GM12891 (cell line): ENCODE results near the gene CNOT11.

Source experiments
- PAX5 ChIP-seq: IDR thresholded peaks from 2 replicates; pipeline ENCODE4 v1.6.1; 2011; ENCODE audit warnings: low read length, moderate library complexity, mild to moderate bottlenecking; ENCODE audit not compliant: insufficient read depth, severe bottlenecking
- POLR2A ChIP-seq: IDR thresholded peaks from 2 replicates; pipeline ENCODE4 v1.6.1; 2011; ENCODE audit warnings: low read depth, low read length, control low read depth
- POLR2AphosphoS5 ChIP-seq: IDR thresholded peaks from 2 replicates; pipeline ENCODE4 v1.6.1; 2011; ENCODE audit warnings: low read depth, low read length, control low read depth
- SPI1 ChIP-seq: IDR thresholded peaks from 2 replicates; pipeline ENCODE4 v1.6.1; 2011; ENCODE audit warnings: low read depth, low read length, control low read depth
- TAF1 ChIP-seq: IDR thresholded peaks from 2 replicates; pipeline ENCODE4 v1.6.1; 2011; ENCODE audit warnings: low read depth, low read length, control low read depth

- TF ChIP-seq TAF1 (no peak), POLR2A (no peak), POLR2AphosphoS5 (no peak), SPI1 (no peak), PAX5 (no peak)
These were observed 57.6 kb downstream of the CNOT11 start for GRCh38 chr2:101310090-101310833.
